Upper lobe of left lung (tissue), 4 donors: Measurements from ENCODE around the gene PDLIM1.

Experiments used
- EP300 ChIP-seq, 4 donors: sonication (generic); formaldehyde crosslinking; IDR thresholded peaks; one replicate each; pipeline ENCODE4 v1.5.1; 2017; ENCODE audit warnings: antibody characterized with exemption in 4 of 4, control low read depth in 2 of 4
- POLR2A ChIP-seq, 4 donors: fragments of 450-650 bp; IDR thresholded peaks; one replicate each; pipeline ENCODE4 v1.5.1; 2016 to 2017; ENCODE audit warnings: antibody characterized with exemption in 4 of 4, mild to moderate bottlenecking in 2 of 4
- POLR2AphosphoS5 ChIP-seq, 2 donors: sonication (generic); formaldehyde crosslinking; IDR thresholded peaks; one replicate each; pipeline ENCODE4 v1.5.1; 2017; ENCODE audit warnings: antibody characterized with exemption in 2 of 2
- TF ChIP-seq, protein P1 (sequence below), 6 experiments: fragments of 450-650 bp in 4 of 6; fragments of 200-600 bp in 2 of 6; sonication (generic) in 2 of 6; IDR thresholded peaks; one replicate each; pipeline ENCODE4 v1.5.1; 2016 to 2019; ENCODE audit warnings: antibody characterized with exemption in 6 of 6

DNA sequence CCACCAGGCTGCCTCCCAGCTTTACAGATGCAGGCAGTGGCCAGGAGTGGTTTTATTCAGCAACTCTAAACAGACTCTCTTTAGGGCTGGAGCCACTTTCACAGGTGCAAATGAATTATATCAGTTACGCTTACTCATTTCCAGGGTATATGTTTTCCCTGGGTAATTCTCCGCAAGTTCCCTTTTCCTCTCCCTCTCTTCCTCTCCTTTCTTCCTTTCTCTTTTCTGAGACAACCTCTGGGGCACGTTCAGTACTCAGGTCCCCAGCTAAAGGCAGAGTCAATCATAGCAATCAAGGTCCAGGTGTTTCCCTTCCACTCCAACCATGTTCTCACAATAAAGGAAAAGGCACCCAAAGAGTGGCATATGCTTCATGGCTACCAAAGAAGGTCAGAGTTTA, 41.3 kb downstream of the PDLIM1 start:
- TF ChIP-seq, protein P1, sequence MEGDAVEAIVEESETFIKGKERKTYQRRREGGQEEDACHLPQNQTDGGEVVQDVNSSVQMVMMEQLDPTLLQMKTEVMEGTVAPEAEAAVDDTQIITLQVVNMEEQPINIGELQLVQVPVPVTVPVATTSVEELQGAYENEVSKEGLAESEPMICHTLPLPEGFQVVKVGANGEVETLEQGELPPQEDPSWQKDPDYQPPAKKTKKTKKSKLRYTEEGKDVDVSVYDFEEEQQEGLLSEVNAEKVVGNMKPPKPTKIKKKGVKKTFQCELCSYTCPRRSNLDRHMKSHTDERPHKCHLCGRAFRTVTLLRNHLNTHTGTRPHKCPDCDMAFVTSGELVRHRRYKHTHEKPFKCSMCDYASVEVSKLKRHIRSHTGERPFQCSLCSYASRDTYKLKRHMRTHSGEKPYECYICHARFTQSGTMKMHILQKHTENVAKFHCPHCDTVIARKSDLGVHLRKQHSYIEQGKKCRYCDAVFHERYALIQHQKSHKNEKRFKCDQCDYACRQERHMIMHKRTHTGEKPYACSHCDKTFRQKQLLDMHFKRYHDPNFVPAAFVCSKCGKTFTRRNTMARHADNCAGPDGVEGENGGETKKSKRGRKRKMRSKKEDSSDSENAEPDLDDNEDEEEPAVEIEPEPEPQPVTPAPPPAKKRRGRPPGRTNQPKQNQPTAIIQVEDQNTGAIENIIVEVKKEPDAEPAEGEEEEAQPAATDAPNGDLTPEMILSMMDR (IDR thresholded peaks at IDR 0.05): no peak
- TF ChIP-seq EP300 (IDR thresholded peaks at IDR 0.05) (no peak), POLR2AphosphoS5 (IDR thresholded peaks at IDR 0.05) (no peak), POLR2A (IDR thresholded peaks at IDR 0.05) (no peak)
